Pancreas (tissue), 10 donors: ENCODE measurements around the gene SHISA5. TPM values are rescaled to one million over a fixed set of nuclear protein-coding genes. Genes with fewer than 3 reads are reported as not detected.

Experiments used
- ATAC-seq, 4 donors: fragments of 200-7000 bp; cut with Tn5 transposase; one replicate each; pipeline versions ENCODE4 v1.8.0 to v1.9.1; 2020; ENCODE audit warnings: mild to moderate bottlenecking in 4 of 4, moderate library complexity in 4 of 4
- DNase-seq, 6 donors: peaks; one replicate each; pipeline ENCODE4 v3.0.0-alpha.2; 2020
- FAIRE-seq: peaks from 2 replicates; lab custom pipeline; 2012; peaks lifted over from hg19 to GRCh38; lab: Jason Lieb, UNC
- H3K27ac ChIP-seq, 4 donors: fragments of 200-600 bp; sonication (generic); 1 replicate in 3 of 4; 2 replicates in 1 of 4; pipeline versions ENCODE4 v1.5.0 to v1.8.0; 2020
- H3K27me3 ChIP-seq, 4 donors: fragments of 200-600 bp; one replicate each; pipeline ENCODE4 v1.8.0; 2021
- H3K36me3 ChIP-seq, 3 donors: fragments of 200-600 bp; sonication (generic) in 1 of 3; one replicate each; pipeline versions ENCODE4 v1.5.0 to v1.8.0; 2020 to 2021
- H3K4me1 ChIP-seq, 3 donors: fragments of 200-600 bp; one replicate each; pipeline ENCODE4 v1.8.0; 2021
- H3K4me3 ChIP-seq, 4 donors: fragments of 200-600 bp; sonication (generic) in 2 of 4; one replicate each; pipeline versions ENCODE4 v1.5.0 to v1.8.0; 2020 to 2021
- H3K9me3 ChIP-seq, 4 donors: fragments of 200-600 bp; one replicate each; pipeline ENCODE4 v1.8.0; 2021
- WGBS, 2 donors: extraction: QIAGEN DNeasy Blood & Tissue Kit; methylation state at CpG; one replicate each; pipeline ENCODE4 v1.1.7; 2013; 5-methylcytosine and 5-hydroxymethylcytosine counted together
- intact Hi-C, 3 donors: fragments of 100-400 bp; cut with DNase I; formaldehyde crosslinking; loops; one replicate each; pipeline versions ENCODE4 v1.11.1 to v1.14.2; 2022
- polyA plus RNA-seq, 2 donors: library from polyadenylated mRNA; stranded (reverse); fragments of 200-250 nt; gene quantifications; one replicate each; pipeline ENCODE4 v1.2.3, GENCODE V29; 2013
- total RNA-seq, 6 donors: library from RNA; stranded (reverse); fragmentation: NEBNext Ultra II Directional in 4 of 6; extraction: Animal tissue kit (Norgen Biotek cat#: 25700) in 4 of 6; gene quantifications; one replicate each; pipeline versions ENCODE4 v1.2.1 to v1.2.4, GENCODE V29; 2021 to 2023
- TF ChIP-seq, protein P1 (sequence below), 4 donors: fragments of 200-600 bp; sonication (generic) in 3 of 4; IDR thresholded peaks; one replicate each; pipeline versions ENCODE4 v1.5.0 to v1.8.0; 2021; ENCODE audit warnings: antibody characterized with exemption in 4 of 4
- donor health status: healthy with polysubstance abuse.
- donor health status: DM: no; HTN: no; CAD: no; lungs with moderate emphysema.
- donor health status: DM: no; HTN: no; CAD: no.
- donor health status: control.
- donor health status: control.
- donor health status: Bipolar disorder and iron deficiency.
- donor health status: DM: yes; HTN: yes; CAD: no.
- donor health status: DM: no; HTN: no; CAD: no.
- donor health status: DM: no; HTN: no; CAD: no.
- donor health status: DM: yes; HTN: yes; CAD: no.

SHISA5 gene
- total and polyA plus RNA-seq, 8 donors: 29.9 to 81.6 (median 45.3) TPM

- Histone ChIP-seq H3K9me3 (no peaks in the 10 kb centered on the region), H3K27me3 (no peaks in the 10 kb centered on the region), H3K36me3 (peaks cover 0 to 5% (median 0%) of the 10 kb centered on the region in 3 donors), H3K4me3 (no peak overlapping the region), H3K4me1 (peaks cover 0 to 13% (median 3%) of the 10 kb centered on the region in 3 donors), H3K27ac (peak overlapping the region; percentile 6 to 48 (median 29))
- TF ChIP-seq, protein P1, sequence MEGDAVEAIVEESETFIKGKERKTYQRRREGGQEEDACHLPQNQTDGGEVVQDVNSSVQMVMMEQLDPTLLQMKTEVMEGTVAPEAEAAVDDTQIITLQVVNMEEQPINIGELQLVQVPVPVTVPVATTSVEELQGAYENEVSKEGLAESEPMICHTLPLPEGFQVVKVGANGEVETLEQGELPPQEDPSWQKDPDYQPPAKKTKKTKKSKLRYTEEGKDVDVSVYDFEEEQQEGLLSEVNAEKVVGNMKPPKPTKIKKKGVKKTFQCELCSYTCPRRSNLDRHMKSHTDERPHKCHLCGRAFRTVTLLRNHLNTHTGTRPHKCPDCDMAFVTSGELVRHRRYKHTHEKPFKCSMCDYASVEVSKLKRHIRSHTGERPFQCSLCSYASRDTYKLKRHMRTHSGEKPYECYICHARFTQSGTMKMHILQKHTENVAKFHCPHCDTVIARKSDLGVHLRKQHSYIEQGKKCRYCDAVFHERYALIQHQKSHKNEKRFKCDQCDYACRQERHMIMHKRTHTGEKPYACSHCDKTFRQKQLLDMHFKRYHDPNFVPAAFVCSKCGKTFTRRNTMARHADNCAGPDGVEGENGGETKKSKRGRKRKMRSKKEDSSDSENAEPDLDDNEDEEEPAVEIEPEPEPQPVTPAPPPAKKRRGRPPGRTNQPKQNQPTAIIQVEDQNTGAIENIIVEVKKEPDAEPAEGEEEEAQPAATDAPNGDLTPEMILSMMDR (IDR thresholded peaks at IDR 0.05): no peak
- 46 to 60% methylated on average over 13 of the region's 13 CpGs for WGBS, 2 donors
- ATAC-seq (peak in 2 of 4 donors; percentile 3 to 15), FAIRE-seq (no peak), DNase-seq (peak in 4 of 6 donors; percentile 61 to 83 (median 70))
- intact Hi-C loops: no loop called here
Observed at GRCh38 chr3:48425281-48425812, 78.6 kb downstream of the SHISA5 start.

DNA sequence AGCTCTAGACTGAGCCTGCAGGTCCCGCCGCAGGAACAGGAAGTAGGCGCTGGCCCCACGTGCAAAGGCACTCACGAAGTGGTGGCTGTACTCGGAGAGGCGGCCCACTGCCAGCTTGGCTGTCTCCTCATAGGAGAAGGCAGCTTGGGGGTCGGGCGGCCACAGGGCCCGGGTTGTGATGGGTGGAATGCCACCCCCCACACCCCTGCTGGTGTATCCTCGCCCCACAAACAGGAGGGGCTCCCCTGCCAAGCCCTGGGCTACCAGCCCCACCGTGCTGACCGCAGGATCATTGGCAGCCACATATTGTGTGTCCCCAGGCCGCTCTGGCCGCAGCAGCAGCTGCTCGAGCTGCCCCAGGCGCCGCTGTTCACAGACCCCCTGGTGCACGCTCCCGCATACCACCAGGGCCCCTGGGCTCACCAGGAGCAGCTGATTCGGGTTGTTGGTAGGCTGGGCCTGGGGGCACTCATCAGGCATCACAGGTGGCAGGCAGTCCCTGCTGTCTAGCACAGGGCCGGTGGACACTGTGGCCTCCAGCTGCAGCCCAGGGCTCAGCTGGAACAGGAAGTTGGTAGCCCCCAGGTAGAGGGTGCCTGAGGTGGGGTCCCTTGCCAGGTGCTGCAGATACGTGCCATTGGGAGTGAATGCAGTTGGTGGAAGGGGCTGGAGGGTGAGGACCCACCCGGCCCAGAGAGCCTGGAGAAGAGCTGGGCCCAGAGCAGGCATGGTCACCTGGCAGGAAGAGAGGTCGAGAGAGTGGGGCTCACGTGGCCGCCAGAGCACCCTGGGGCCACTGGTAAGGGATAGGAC is 79.9 kb downstream of the SHISA5 start:
- peaks cover 0 to 6% (median 6%) of the 10 kb centered on the region in 3 donors for H3K36me3 ChIP-seq

DNA sequence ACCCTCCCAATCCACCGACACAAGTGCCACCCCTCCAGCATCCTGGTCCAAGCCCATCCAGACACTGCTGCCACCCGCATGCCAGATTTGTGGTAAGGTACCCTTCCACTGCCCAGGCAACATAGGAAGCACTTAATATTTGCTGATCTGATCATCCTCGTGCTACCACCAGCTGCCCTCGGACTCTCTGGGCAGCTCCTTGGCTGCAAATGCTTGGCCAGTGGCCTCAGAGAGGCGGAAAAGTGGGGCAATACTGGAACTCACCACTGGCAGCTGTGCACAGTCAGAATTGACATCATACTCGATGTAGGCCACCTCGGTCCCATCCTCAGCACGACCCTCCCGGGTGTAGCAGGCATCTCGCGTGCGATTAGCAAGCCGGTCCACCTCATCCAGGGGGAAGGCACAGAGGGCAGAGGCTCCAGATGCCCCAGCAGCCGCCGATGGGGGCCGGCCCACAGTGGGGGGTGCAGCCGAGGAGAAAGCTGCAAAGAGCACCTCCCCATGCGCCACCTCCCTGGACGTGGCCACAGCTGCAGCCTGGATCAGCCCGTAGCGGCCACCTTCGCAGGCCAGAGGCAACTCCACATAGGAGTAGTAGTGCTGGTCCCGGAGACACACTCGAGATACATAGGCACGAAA is 80.6 kb downstream of the SHISA5 start:
- intact Hi-C loops: no loop called here
- H3K4me1 ChIP-seq: peaks cover 0 to 12% (median 3%) of the 10 kb centered on the region in 3 donors
- no peak overlapping the region for H3K4me3 ChIP-seq
- no peak for ATAC-seq
- peaks cover 0 to 12% (median 8%) of the 10 kb centered on the region in 3 donors for H3K36me3 ChIP-seq
- H3K27ac ChIP-seq: no peak overlapping the region
- no peaks in the 10 kb centered on the region for H3K27me3 ChIP-seq
- TF ChIP-seq, protein P1 (IDR thresholded peaks at IDR 0.05): no peak
- FAIRE-seq: no peak
- no peak for DNase-seq
- no peaks in the 10 kb centered on the region for H3K9me3 ChIP-seq
- 85 to 86% methylated on average over 25 of the region's 25 CpGs for WGBS, 2 donors

More for the DNA sequence above, 79.9 kb downstream of the SHISA5 start:
- FAIRE-seq (no peak), ATAC-seq (no peak), DNase-seq (peak in 1 of 6 donors; percentile 76)
- no peaks in the 10 kb centered on the region for H3K27me3 ChIP-seq
- peak overlapping the region in 1 of 4 donors; percentile 11 for H3K27ac ChIP-seq
- intact Hi-C loops: no loop called here
- TF ChIP-seq, protein P1 (IDR thresholded peaks at IDR 0.05): no peak
- H3K4me3 ChIP-seq: no peak overlapping the region
- H3K4me1 ChIP-seq: peaks cover 0 to 13% (median 3%) of the 10 kb centered on the region in 3 donors
- 81 to 85% methylated on average over 25 to 27 of the region's 27 CpGs for WGBS, 2 donors
- H3K9me3 ChIP-seq: no peaks in the 10 kb centered on the region

DNA sequence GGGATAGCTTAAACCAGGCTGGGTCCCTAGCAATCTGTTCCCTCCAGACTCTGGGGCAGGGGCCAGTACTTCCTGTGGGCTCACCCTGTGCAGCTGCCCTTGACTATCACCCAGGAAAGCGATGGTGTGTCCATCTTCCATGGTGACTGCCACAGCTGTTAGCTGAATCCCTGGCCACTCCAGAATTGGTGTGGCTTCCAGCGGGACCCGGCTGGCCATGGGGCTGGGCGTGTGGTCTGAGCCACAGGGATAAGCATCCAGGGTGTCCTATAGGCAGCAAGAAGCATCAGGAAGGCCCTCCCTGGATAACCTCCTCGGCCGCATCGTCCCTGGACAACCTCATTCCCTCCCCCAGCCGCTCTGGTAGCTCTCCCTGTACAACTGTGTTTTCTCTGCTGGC is 81.3 kb downstream of the SHISA5 start:
- no peak for FAIRE-seq
- no peaks in the 10 kb centered on the region for H3K9me3 ChIP-seq
- intact Hi-C loops: no loop called here
- H3K4me1 ChIP-seq: peaks cover 0 to 5% (median 2%) of the 10 kb centered on the region in 3 donors
- H3K36me3 ChIP-seq: peaks cover 0 to 14% (median 12%) of the 10 kb centered on the region in 3 donors
- no peak for DNase-seq
- 86 to 90% methylated on average over 8 of the region's 8 CpGs for WGBS, 2 donors
- no peaks in the 10 kb centered on the region for H3K27me3 ChIP-seq
- no peak overlapping the region for H3K27ac ChIP-seq
- H3K4me3 ChIP-seq: no peak overlapping the region
- no peak for ATAC-seq
- TF ChIP-seq, protein P1 (IDR thresholded peaks at IDR 0.05): no peak
